HG03064 (cell line): ENCODE results near the gene DNASE2.
"Not testable (repeated sequence)": the region's sequence is repeated elsewhere in the genome, so short reads cannot be mapped to it uniquely, and the experiment has no call there.

ENCODE experiments used
- ATAC-seq: cut with Tn5 transposase; IDR thresholded peaks from one replicate; pipeline ENCODE4 v1.9.1; 2021; ENCODE audit warnings: low read depth; ENCODE audit not compliant: unreplicated experiment

The DNASE2 gene

DNA sequence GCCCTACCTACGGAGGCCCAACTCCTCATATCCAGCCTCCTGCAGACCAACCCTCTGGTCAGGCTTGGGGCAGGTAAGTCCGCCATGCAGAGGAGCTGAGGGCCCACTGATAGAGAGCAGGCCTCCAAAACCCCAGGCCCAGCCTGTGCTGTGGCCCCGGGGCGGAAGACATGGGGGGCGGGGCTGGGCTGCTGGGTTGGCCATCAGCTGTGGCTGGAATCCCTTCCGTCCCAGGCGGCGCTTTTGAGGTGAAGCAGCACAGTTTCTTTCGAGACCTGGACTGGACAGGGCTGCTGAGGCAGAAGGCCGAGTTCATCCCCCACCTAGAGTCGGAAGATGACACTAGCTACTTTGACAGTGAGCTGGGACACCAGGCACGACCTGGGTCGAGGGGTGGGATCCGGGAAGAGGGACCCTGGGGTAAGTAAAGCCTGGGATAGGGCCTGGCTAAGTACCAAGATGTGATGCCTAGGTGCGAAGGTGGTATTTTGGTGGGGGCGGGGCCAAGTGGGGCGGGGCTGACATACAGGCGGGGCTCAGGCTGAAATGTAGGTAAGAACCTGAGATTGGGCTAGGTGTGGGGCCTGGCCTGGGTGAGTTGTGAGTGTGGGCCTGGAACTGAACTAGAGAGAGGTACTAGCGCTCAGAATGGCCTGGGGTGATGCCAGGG is 15.4 kb downstream of the DNASE2 start:
- no peak for ATAC-seq

DNA sequence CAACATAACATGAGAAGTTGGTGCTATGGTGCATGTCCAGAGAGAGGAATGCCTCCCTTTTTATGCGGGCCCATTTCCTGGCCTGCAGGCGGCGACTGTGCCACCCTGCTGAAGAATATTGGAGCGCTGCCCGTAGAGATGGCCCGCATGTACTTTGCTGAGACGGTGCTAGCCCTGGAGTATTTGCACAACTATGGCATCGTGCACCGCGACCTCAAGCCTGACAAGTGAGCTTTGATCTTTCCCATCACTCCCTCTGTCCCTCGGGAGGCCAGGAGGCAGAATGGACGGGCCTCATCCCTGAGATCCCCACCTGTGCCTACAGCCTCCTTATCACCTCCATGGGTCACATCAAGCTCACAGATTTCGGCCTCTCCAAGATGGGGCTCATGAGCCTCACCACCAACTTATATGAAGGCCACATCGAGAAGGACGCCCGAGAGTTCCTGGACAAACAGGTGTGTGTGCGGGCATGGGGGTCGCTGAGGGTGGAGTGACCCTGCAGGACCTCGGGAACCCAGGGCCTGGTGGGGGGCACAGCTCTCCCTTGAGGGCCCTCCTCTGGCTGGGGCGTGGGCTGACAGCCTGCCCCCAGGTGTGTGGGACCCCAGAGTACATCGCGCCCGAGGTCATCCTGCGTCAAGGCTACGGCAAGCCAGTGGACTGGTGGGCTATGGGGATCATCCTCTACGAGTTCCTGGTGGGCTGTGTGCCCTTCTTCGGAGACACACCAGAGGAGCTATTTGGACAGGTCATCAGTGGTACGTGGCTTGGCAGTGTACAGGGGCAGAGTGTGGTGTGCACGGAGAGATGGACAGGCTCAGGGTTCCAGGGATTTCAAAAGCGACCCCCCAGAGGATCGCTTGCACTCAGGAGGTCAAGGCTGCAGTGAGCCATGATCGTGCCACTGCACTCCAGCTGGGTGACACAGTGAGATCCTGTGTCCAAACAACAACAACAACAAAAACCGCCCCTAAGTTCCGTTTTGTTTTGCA is 16.2 kb downstream of the DNASE2 start:
- ATAC-seq = no peak

DNA sequence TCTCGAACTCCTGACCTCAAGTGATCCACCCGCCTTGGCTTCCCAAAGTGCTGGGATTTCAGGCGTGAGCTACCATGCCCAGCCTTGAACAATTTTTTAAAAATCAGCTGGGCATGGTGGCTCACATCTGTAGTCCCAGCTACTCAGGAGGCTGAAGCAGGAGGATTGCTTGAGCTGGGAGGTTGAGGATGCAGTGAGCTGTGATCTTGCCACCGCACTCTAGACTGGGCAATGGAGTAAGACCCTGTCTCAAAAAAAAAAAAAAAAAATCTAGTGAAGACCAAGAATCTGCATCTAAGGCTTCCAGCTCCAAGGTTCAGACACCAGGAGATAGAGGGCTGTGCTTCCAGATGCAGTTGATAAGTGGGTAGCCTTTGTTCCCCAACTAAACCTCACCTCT is 17.1 kb downstream of the DNASE2 start:
- ATAC-seq = no peak

DNA sequence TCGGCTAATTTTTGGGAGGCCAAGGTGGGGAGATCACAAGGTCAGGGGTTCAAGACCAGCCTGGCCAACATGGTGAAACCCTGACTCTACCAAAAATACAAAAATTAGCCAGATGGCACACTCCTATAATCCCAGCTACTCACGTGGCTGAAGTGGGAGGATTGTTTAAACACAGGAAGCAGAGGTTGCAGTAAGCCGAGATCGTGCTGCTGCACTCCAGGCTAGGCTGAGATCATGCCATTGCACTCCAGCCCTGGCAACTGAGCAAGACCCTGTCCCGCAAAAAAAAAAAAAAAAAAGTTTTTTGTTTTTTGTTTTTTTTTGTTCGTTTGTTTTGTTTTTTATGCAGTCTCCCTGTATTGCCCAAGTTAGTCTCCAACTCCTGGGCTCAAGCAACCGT is 21.7 kb downstream of the DNASE2 start:
- no peak for ATAC-seq

DNA sequence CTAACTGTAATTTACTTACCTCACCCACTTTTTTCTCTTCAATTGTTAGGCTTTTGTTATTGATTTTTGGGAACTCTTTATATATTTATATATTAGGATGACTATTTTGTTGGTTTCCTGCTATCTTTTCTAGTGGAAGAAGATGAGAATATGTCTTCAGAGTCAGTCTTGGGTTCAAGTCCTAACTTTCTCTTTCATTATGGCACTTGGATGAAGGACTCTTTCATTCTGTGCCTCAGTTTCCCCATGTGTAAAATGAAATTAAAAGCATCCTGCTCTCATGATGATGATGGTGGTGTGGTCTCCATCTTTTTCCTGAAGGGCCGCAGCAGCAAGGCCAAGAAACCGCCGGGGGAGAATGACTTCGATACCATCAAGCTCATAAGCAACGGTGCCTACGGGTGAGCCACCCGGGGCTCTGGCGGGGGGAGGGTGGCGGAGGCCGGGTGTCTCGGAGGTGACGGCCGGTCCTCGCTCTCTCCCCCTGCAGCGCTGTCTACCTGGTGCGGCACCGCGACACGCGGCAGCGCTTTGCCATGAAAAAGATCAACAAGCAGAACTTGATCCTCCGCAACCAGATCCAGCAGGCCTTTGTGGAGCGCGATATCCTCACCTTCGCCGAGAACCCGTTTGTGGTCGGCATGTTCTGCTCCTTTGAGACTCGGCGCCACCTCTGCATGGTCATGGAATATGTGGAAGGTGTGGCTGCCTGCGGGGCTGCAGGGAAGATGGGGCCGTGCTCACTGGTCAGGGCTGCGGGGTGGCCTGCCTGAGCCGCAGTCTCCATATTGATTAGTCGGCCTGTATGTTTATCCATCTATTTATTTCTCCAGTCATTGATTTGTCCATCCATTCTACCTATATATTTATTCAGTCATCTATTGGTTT is 23.0 kb downstream of the DNASE2 start:
- no peak for ATAC-seq

DNA sequence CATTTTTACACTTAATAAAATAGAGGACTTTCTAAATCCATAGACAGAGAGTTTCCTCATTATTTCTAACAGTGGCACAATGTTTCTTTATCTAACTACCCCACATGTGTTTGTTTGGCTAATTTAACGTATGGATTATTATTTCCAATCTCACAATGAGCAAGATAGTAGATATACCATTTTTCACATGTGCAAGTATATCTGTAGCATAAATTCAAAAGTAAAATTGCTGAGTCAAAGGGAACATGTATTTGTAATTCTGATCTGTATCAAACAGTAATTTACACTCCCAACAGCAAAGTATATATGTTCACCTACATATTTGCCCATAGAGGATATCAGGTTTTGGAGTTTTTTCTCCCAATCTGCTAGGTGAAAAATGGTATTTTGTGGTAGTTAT is 24.6 kb downstream of the DNASE2 start:
- ATAC-seq = no peak

DNA sequence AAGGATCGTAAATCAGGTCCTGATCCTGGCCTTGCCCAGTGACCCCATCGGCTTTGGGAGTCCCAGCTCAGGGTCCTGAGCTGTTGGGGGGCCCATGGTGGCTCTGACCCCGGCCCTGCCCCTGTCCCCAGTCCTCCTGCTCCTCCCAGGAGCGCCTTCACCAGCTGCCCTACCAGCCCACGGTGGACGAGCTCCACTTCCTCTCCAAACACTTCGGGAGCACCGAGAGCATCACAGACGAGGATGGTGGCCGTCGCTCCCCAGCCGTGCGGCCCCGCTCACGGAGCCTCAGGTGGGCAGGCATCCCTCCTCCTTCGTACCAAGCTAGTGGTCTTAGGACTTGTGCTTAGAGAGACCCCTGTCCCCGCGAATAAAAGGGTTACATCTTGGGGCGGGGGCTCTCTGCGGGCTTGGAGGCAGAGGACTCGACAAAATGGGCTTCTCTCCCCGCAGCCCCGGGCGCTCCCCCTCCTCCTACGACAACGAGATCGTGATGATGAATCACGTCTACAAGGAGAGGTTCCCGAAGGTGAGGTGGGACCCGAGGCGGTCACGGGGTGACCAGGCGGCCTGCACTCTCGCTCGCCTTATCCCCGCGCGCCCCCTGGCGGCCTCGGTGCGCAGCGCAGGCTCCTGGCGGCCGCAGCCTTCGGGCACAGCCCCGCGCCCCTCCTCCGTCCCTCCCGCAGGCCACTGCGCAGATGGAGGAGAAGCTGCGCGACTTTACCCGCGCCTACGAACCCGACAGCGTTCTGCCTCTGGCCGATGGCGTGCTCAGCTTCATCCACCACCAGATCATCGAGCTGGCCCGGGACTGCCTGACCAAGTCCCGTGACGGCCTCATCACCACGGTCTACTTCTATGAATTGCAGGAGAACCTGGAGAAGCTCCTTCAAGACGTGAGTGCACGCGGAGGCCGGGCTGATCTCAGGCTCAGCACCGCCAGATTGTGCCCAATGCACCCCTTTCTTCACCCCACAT is 33.8 kb downstream of the DNASE2 start:
- no peak for ATAC-seq

DNA sequence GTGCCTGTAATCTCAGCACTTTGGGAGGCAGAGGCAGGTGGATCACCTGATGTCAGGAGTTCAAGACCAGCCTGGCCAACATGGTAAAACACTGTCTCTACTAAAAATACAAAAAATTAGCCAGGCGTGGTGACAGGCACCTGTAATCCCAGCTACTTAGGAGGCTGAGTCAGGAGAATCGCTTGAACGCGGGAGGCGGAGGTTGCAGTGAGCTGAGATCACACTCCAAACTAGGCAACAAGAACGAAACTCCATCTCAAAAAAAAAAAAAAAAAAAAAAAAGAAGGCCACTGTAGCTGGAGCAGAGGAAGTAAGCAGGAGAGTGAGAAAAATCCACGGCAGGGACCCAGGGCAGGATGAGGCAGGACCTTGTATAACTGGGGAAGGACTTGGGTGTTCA is 34.6 kb downstream of the DNASE2 start:
- not testable (repeated sequence) for ATAC-seq

DNA sequence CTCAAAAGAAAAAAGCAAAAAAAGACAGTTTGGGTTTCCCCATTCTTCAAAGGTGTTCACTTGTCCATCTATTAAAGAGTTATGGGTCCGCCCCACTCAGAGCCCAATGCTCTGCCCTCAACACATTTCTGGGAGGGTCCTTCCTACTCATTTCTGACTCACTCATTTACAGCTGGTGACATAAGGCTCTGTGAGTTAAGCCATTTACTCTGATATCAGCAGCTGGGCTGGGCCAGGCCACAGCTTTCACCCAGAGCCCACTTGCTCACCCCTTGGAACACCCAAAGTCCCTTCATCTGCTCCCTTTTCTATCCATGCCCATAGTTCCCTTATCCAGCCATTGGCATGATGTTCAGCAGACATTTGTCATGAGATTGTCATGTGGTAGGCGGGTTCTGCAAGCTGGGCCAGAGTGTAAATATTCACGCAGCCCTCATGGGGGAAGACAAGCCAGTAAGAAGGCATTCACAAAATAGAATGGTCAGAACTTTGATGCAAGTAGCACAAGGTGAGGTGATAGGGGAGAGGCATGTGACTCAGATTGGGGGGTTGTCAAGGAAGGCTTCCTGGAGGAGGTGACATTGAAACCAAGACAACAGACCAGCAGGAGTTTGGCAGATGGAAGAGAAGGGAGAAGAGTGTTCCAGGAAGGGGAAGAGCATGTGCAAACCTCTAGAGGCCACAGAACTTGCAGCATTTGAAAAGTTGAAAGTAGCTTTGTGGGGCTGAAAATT is 37.1 kb downstream of the DNASE2 start:
- no peak for ATAC-seq

DNA sequence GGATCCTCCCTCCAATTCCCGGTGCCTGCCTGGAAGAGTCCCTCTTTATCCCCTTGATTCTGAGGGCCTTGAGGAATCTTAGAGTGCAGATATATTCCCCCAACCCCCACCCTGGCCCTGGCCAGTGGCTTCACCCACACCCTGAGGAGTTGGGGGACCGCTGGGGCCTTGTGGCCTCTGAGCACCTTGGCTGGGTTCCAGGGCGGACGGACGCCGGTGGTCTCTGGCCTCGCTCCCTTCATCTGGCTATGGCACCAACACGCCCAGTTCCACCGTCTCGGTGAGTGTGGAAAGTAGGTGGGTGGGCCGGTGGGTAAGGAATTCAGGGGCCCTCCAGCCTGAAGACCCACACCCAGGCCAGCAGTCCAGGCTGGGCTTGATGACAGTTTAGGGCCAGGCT is 37.9 kb downstream of the DNASE2 start:
- no peak for ATAC-seq

DNA sequence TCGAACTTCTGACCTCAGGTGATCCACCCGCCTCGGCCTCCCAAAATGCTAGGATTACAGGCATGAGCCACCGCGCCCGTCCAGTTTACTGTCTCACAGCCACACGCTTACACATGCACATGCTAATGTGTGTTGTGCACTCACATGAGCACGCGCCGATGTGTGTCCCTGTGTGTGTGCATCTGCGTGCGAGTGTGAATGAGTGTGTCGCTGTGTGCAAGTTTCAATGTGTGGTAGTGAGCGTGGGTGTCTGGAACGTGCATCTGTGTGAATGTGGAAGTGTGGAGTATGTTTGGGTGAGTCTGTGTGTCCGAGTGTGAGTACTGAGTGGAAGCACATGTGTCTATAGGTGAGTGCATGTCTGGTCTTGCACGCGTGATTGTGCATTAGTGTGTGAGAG is 38.7 kb downstream of the DNASE2 start:
- ATAC-seq = no peak

DNA sequence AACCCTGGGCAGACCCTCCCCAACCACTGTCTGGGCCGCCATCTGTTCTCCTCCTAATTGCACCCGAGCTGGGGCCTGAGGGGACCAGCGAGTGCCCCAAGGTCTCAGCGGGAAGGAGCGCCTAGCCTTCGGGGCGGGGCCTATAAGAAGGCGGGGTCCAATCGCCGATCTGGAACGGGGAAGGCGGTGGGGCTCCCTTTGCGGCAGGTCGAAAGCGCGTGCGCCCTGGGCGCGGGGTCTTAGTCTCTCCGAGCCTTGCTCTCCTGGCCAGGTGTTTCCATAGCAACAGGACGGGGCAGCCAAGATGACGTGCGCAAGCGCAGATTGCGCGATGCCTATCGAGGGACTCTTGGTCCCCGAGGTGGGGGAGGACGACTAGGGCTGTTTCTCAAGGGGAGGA is 40.2 kb downstream of the DNASE2 start:
- ATAC-seq = no peak

DNA sequence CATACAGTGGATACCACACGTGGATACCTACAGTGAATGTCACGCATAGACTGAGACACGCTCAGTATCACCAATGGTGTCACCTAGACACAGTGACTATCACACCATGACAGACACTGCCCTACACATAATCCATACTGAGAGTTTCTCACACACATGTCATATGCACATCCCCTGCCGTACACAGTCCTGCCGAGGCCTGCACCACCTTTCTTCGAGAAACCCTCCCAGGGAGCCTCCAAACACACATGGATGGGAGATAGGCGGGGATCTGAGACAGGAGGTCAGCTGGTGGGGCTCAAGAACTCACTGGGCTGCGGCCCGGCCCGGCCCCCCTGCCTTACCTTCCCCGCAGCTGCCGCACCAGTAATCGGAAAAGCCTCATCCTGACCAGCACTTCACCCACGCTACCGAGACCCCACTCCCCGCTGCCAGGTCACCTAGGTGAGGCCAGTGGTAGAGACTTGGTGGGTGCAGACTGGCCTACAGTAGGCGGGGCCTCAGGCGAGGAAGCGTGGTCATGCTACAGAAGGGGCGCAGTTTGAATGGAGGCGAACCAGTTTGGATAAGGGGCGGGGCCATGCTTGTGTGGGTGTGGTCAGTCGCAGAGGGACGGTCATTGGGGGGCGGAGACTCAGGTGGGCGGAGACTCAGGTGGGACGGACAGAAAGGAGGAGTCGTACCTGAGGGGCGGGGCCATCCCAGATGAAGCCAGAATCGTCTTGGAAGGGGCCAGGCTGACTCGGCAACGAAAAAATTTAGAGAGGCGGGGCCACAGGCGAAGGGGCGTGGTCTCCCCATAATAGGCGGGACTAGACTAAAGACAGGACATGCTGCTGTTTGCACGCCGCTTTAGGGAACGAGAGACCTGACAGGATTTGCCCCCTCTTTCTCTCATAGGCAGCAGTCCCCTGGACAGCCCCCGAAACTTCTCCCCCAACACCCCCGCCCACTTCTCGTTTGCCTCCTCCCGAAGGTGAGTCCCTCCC is 40.9 kb downstream of the DNASE2 start:
- ATAC-seq = no peak

DNA sequence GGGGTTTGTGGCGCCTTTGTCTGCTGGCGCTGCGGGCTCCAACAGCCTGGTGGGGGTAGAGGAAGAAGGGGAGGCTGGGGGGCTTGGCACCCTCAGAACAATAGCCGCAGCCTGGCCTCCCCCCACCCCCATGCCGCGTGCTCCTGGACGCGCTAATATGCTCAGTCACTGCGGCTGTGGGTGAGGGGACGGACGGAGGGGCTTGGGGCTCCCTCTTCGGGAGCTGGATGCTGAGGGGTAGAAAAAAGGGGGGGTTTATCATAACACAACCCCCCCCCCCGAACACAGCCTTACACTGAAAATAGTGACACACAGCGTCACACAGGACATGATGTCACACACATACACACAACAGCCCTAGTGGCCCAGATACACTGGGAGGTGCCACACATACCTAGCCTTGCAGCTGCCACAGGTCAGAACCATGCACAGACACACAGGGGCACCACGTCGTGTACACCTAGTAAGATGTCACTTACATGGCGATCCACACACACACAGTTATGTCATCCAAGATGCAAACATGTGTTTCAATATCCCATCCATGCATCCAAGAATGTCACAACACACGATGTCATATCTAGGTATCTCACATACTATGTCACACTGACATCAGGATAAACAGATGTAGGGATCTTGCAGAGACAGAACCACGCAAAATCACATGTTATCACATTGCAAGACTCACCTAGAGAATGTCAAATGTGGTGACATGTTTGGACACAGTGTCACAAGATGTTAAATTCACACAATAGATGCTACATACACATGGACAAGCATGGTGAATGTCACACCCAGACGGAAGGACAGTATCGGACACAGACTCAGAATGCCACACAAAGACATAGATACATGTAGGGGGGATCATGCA is 42.1 kb downstream of the DNASE2 start:
- no peak for ATAC-seq

DNA sequence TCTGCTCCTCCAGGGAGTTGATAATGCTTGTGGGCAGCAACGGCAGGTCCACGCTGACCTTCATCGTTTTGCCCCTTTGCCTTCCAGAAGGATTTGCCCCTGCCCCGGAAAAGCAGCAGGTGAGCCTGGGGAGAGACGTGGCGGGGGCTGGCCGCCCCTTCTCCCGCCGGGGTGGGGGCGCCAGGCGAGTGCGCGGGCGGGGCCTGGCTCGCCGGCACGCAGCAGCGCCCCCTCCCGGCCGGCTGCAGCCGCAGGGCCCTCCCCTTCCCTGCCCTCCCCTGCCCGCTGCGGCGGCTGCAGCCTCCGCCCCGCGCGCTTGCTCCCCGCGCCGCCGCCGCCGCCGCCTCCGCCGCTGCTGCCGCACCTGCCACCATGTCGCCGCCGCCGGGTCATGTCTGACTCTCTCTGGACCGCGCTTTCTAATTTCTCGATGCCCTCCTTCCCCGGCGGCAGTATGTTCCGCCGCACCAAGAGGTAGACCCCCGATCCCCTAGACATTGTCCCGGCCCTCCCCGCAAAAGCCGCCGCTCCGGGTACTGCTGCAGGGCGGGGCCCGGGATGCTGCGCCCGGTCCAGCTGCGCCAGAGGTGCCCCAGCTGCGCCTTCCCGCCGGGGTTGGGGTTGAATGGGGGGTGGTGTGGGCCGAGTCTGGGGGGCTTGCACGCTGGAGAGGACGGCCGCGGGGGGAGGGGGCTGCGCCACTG is 42.9 kb downstream of the DNASE2 start, which contains the start of gene MAST1:
MAST1 (plus strand) TSS at position 334 of the 704 bp plus-strand sequence; CDS start at position 392, 58 bp downstream.
- ATAC-seq = no peak

DNA sequence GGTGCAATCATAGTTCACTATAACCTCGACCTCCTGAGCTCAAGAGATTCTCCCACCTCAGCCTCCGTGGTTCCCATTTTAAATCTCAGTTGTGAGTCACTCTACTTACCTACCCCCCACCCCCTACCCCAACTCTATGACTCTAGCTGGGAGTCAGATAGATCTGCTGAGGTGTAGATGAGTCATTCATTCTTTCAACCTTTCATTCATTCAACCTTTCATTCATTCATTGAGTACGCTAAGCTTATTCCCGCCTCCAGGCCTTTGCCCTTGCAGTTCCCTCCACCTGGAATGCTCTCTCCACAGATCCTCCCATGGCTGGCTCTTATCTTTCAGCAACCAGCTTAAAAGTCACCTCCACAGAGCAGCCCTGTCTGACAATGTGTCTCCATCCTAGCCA is 44.0 kb downstream of the DNASE2 start:
- no peak for ATAC-seq
